Activated CD4-positive, alpha-beta T cell treated with anti-CD3 and anti-CD28 coated beads, Interleukin-2, amount 10 ng/mL, durations not matched to agents 7 days and 5 days (primary cell): Measurements from ENCODE around the gene SMTN. TPM values are rescaled to one million over a fixed set of nuclear protein-coding genes. Genes with fewer than 3 reads are reported as not detected.
A peak's percentile ranks its signal among the peaks of the same experiment; 100 is the strongest.

Experiments
- CTCF ChIA-PET: fragments of 350-600 bp; sonication (Branson Sonifier 250); formaldehyde crosslinking; loops from one replicate; lab custom pipeline; 2021; ENCODE audit warnings: antibody characterized with exemption; lab: Charles Lee
- POLR2A ChIA-PET: fragments of 350-600 bp; sonication (Branson Sonifier 250); formaldehyde crosslinking; loops from one replicate; lab custom pipeline; 2021; ENCODE audit warnings: antibody characterized with exemption; lab: Charles Lee
- DNase-seq: peaks from one replicate; pipeline ENCODE4 v3.0.0-alpha.2; 2020
- H3K27ac Mint-ChIP-seq: one replicate; pipeline ENCODE4 v1.8.0; 2021; ENCODE audit warnings: mild to moderate bottlenecking, moderate library complexity, mixed read lengths
- H3K27me3 Mint-ChIP-seq: one replicate; pipeline ENCODE4 v1.8.0; 2021; ENCODE audit warnings: mixed read lengths
- H3K36me3 Mint-ChIP-seq: one replicate; pipeline ENCODE4 v1.8.0; 2021; ENCODE audit warnings: low read depth, mixed read lengths
- H3K4me1 Mint-ChIP-seq: one replicate; pipeline ENCODE4 v1.8.0; 2021; ENCODE audit warnings: mixed read lengths
- H3K4me3 Mint-ChIP-seq: one replicate; pipeline ENCODE4 v1.8.0; 2021; ENCODE audit warnings: mild to moderate bottlenecking, moderate library complexity, mixed read lengths
- H3K9me3 Mint-ChIP-seq: one replicate; pipeline ENCODE4 v1.8.0; 2021; ENCODE audit warnings: mixed read lengths
- total RNA-seq, 2 experiments: library from RNA; stranded (reverse); gene quantifications; one replicate each; pipeline ENCODE4 v1.2.3, GENCODE V29; 2021

The SMTN gene
- total RNA-seq = 10 to 100 TPM; 46.1 to 51.6 TPM

DNA sequence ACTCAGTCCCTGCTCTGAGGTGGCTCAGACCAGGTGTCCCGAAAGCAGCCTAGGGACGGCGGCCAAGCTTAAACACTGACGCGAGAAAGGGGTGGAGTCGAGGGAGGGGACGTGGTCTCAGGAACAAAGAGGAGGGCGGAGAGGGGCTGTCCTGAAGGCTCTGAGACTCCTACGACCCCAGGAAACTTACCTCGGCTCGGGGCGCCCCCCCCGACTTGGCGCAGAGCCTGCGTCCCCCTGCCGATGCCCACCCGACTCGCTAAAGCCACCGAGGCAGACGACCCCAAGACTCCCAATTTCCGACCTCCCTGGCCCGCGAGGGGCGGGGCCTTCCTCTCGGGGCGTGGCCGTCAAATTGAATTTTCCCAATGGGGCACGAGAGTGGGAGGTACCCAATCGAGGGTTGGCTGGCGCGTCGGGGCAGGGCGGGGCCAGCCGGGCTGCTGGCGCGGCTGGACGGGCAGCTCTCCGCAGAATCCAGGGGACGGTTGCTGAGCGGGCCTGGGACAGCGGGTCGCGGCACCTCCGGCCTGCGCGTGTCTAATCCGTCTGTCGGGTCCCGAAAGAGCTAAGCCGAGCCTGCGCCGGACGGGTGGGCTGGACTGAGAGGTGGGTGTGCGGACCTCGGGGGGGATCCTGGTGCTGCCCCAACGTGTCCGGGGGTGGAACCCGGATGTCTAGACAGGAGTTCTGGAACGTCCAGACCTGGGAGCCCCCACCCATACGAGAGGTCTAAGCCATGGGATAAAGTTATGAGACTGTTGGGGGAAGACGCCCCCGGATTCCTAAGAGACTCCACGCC lies at the start of gene SMTN:
SMTN (plus strand) TSS at position 471 of the 802 bp plus-strand sequence. CDS start 1,941 bp downstream, outside the sequence.
- peak; percentile 91 for DNase-seq
- peak within 1 kb of the TSS; percentile 86 for H3K27ac Mint-ChIP-seq
- H3K36me3 Mint-ChIP-seq = no peaks in the 10 kb centered on the region
- H3K9me3 Mint-ChIP-seq = no peaks in the 10 kb centered on the region
- CTCF ChIA-PET = interaction anchor here (0.6 to 1.0 kb wide), 4 partner anchors 27 to 445 kb away, joined by 3 read pairs; partner anchors contain the start of gene SELENOM
- no peaks in the 10 kb centered on the region for H3K27me3 Mint-ChIP-seq
- peaks cover 35% of the 10 kb centered on the region for H3K4me1 Mint-ChIP-seq
- peak within 1 kb of the TSS; percentile 86 for H3K4me3 Mint-ChIP-seq
- POLR2A ChIA-PET = no interaction called here

DNA sequence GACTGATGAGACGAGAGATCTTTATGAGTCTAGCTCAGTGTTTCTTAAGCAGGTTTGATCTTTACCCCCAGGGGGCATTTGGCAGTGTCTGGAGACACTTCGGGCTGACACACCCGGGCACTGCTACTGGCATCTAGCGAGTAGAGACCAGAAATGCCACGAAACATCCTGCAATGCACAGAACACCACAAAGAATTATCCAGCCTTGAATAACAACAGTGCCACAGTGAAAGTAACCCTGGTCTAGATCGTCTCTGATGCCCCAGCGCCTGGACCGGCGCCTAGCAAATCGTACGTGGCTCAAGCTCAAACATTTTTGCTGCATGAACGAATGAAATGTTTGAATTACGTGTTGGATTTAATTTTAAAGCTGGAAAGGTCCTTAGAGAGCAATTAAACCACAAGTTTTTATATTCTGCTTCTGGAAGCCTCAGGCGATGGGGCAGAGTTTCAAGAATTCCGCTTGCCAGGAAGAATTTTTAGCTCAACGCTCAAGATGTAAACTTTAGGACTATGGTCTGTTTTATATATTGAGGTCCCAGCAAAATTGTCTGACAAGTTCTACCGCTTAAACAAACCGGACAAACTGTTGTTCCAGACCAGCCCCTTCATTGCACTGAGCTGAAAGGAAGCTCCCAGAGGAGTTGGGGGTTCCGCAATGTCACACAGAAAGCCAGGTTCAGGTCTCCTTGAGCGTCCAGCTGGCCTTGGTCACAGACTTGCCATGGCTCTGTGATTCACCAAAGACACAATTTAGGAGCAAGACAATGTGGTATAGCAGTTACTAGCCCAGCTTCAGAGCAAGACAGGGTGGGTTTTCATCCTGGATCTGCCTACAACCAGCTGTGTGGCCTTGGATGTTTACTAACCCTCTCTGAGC lies 44.2 kb upstream of the SMTN start:
- H3K4me3 Mint-ChIP-seq = no peak overlapping the region
- no peaks in the 10 kb centered on the region for H3K27me3 Mint-ChIP-seq
- POLR2A ChIA-PET = no interaction called here
- DNase-seq = no peak
- no peak overlapping the region for H3K27ac Mint-ChIP-seq
- CTCF ChIA-PET = interaction anchor here (0.9 kb wide), 1 partner anchor 10 kb away, joined by 4 read pairs; no protein-coding TSS in a partner anchor
- no peaks in the 10 kb centered on the region for H3K4me1 Mint-ChIP-seq
- H3K9me3 Mint-ChIP-seq = no peaks in the 10 kb centered on the region
- H3K36me3 Mint-ChIP-seq = no peaks in the 10 kb centered on the region

- no peaks in the 10 kb centered on the region for H3K4me1 Mint-ChIP-seq
- no peak overlapping the region for H3K4me3 Mint-ChIP-seq
- H3K9me3 Mint-ChIP-seq = no peaks in the 10 kb centered on the region
- ChIA-PET CTCF (no interaction called here), POLR2A (no interaction called here)
- H3K27ac Mint-ChIP-seq = no peak overlapping the region
- no peak for DNase-seq
- no peaks in the 10 kb centered on the region for H3K27me3 Mint-ChIP-seq
- no peaks in the 10 kb centered on the region for H3K36me3 Mint-ChIP-seq
Measured at GRCh38 chr22:31038686-31039085, 42.4 kb upstream of the SMTN start.

GRCh38 chr22:31039393-31039792 lies 41.7 kb upstream of the SMTN start:
- H3K4me1 Mint-ChIP-seq = no peaks in the 10 kb centered on the region
- CTCF ChIA-PET = no interaction called here
- H3K27me3 Mint-ChIP-seq = no peaks in the 10 kb centered on the region
- H3K36me3 Mint-ChIP-seq = no peaks in the 10 kb centered on the region
- H3K27ac Mint-ChIP-seq = no peak overlapping the region
- DNase-seq = no peak
- POLR2A ChIA-PET = no interaction called here
- no peak overlapping the region for H3K4me3 Mint-ChIP-seq
- H3K9me3 Mint-ChIP-seq = no peaks in the 10 kb centered on the region

GRCh38 chr22:31040542-31041398 lies 40.3 kb upstream of the SMTN start:
- Mint-ChIP-seq H3K9me3 (no peaks in the 10 kb centered on the region), H3K36me3 (no peaks in the 10 kb centered on the region), H3K4me1 (no peaks in the 10 kb centered on the region), H3K27ac (no peak overlapping the region), H3K27me3 (no peaks in the 10 kb centered on the region), H3K4me3 (no peak overlapping the region)
- no peak for DNase-seq
- POLR2A ChIA-PET = no interaction called here
- CTCF ChIA-PET = interaction anchor here (0.6 kb wide), 1 partner anchor 19 kb away, joined by 3 read pairs; no protein-coding TSS in a partner anchor

- ChIA-PET POLR2A (no interaction called here), CTCF (interaction anchor here (0.9 kb wide), 1 partner anchor 12 kb away, joined by 3 read pairs; no protein-coding TSS in a partner anchor)
- H3K27ac Mint-ChIP-seq = no peak overlapping the region
- no peaks in the 10 kb centered on the region for H3K27me3 Mint-ChIP-seq
- no peaks in the 10 kb centered on the region for H3K9me3 Mint-ChIP-seq
- no peaks in the 10 kb centered on the region for H3K4me1 Mint-ChIP-seq
- H3K36me3 Mint-ChIP-seq = no peaks in the 10 kb centered on the region
- no peak overlapping the region for H3K4me3 Mint-ChIP-seq
- no peak for DNase-seq
Measured at GRCh38 chr22:31044262-31044861, 36.8 kb upstream of the SMTN start.

- H3K9me3 Mint-ChIP-seq = no peaks in the 10 kb centered on the region
- no peaks in the 10 kb centered on the region for H3K27me3 Mint-ChIP-seq
- POLR2A ChIA-PET = no interaction called here
- CTCF ChIA-PET = interaction anchor here (0.8 to 1.4 kb wide), 2 partner anchors 9 to 77 kb away, joined by 3 to 4 read pairs; partner anchors contain the start of genes MORC2 and TUG1
- no peak overlapping the region for H3K27ac Mint-ChIP-seq
- H3K4me3 Mint-ChIP-seq = no peak overlapping the region
- no peaks in the 10 kb centered on the region for H3K36me3 Mint-ChIP-seq
- no peaks in the 10 kb centered on the region for H3K4me1 Mint-ChIP-seq
- no peak for DNase-seq
Measured at GRCh38 chr22:31045900-31046538, 35.1 kb upstream of the SMTN start.

GRCh38 chr22:31046539-31047226 lies 34.4 kb upstream of the SMTN start:
- no peak for DNase-seq
- ChIA-PET POLR2A (no interaction called here), CTCF (interaction anchor here (0.8 to 1.4 kb wide), 2 partner anchors 10 to 78 kb away, joined by 3 to 4 read pairs; partner anchors contain the start of genes MORC2 and TUG1)
- no peak overlapping the region for H3K4me3 Mint-ChIP-seq
- H3K27me3 Mint-ChIP-seq = no peaks in the 10 kb centered on the region
- no peak overlapping the region for H3K27ac Mint-ChIP-seq
- H3K4me1 Mint-ChIP-seq = no peaks in the 10 kb centered on the region
- H3K9me3 Mint-ChIP-seq = no peaks in the 10 kb centered on the region
- no peaks in the 10 kb centered on the region for H3K36me3 Mint-ChIP-seq

DNA sequence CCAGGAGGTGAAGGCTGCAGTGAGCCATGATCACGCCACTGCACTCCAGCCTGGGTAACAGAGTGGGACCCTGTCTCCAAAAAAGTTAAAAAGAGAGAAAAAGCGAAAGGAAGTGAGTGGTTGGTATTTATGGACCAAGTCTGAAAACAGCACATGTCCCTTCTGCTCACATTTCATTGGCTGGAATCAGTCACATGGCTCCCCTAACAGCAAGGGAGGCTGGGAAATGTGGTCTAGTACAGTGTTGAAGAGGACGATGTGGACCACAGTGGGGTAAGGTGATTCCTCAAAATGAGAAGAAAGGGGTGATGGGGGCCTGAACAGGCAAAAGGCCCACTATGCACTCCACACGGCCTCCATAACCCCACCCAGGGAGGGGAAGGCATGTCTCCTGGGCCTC lies 32.5 kb upstream of the SMTN start:
- CTCF ChIA-PET = interaction anchor here (1.1 kb wide), 1 partner anchor 9 kb away, joined by 4 read pairs; no protein-coding TSS in a partner anchor
- H3K9me3 Mint-ChIP-seq = no peaks in the 10 kb centered on the region
- H3K27me3 Mint-ChIP-seq = no peaks in the 10 kb centered on the region

DNA sequence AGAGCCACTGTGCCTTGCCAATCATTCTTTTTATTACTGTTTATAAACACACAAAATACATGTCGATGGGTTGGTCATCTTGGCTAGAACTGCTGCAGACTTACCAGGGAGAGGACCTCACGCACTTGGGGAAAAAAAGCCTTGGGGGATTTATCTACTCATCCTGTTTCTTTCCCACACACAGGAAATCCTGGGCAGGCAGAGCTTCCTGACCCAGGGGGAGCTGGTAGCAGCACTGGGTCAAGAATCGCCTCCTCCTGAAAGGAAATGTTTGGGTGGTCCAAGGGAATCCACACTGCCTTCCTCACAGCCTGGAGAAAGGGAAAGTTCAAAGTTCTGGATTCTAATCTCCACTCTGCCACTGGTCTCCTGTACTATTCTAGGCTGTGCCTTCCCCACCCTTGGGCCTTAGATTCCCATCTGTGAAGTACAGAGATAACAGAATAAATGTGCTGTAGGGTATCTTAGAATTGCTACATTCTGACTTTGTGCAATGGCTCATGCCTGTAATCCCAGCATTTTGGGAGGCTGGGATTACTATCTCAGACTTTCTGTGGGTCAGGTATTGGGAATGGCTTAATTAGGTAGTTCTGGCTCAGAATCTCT lies 31.2 kb upstream of the SMTN start:
- POLR2A ChIA-PET = no interaction called here
- DNase-seq = no peak
- Mint-ChIP-seq H3K9me3 (no peaks in the 10 kb centered on the region), H3K4me3 (no peak overlapping the region), H3K36me3 (no peaks in the 10 kb centered on the region), H3K27me3 (no peaks in the 10 kb centered on the region), H3K4me1 (no peaks in the 10 kb centered on the region), H3K27ac (no peak overlapping the region)
- CTCF ChIA-PET = no interaction called here

More for the DNA sequence above, 32.5 kb upstream of the SMTN start:
- POLR2A ChIA-PET = interaction anchor here (0.7 kb wide), 1 partner anchor 46 kb away, joined by 3 read pairs; no protein-coding TSS in a partner anchor
- Mint-ChIP-seq H3K27ac (no peak overlapping the region), H3K4me1 (no peaks in the 10 kb centered on the region), H3K4me3 (no peak overlapping the region), H3K36me3 (no peaks in the 10 kb centered on the region)
- DNase-seq = no peak
